GM19328 (cell line): ENCODE results near the gene CANT1.
"Not testable (repeated sequence)": the region's sequence is repeated elsewhere in the genome, so short reads cannot be mapped to it uniquely, and the experiment has no call there.

Experiments used
- ATAC-seq: cut with Tn5 transposase; IDR thresholded peaks from one replicate; pipeline ENCODE4 v1.9.1; 2021; ENCODE audit warnings: mild to moderate bottlenecking, moderate library complexity; ENCODE audit not compliant: unreplicated experiment

The CANT1 gene

GRCh38 chr17:79028496-79029326 lies 19.1 kb upstream of the CANT1 start:
- no peak for ATAC-seq

GRCh38 chr17:79027925-79028491 lies 18.4 kb upstream of the CANT1 start:
- ATAC-seq = no peak

DNA sequence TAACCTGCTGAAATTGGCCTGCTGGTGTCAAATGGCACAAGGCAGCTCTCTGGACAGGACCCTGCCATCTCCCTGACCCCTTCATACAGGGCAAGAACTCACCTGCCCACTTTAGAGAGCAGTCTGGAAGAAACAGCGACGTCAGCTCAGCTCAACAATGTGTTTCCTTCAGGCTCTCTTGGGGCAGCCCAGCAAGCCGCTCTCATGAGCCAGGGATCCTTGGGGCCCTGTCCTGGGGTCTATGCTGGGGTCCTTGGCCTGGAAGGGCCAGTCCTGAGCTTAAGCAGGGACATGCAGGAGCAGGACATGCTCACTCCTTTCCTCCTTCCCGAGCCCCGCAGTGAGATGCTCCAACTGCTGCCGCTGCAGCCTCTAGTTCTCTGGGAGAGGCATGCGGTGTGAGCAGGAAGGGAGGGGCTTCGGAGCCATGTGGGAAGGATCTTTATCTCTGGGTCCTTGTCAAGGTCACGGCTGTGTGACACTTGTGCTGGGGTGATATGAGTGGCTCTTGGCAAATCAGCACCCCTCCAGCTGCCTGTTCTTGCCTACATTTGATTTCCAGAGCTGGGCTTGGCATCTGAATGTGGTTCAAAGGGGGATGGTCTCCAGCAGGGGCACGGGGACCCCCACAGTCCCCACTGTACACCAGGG lies 17.8 kb upstream of the CANT1 start:
- no peak for ATAC-seq

GRCh38 chr17:79026376-79027273 lies 17.1 kb upstream of the CANT1 start:
- no peak for ATAC-seq

DNA sequence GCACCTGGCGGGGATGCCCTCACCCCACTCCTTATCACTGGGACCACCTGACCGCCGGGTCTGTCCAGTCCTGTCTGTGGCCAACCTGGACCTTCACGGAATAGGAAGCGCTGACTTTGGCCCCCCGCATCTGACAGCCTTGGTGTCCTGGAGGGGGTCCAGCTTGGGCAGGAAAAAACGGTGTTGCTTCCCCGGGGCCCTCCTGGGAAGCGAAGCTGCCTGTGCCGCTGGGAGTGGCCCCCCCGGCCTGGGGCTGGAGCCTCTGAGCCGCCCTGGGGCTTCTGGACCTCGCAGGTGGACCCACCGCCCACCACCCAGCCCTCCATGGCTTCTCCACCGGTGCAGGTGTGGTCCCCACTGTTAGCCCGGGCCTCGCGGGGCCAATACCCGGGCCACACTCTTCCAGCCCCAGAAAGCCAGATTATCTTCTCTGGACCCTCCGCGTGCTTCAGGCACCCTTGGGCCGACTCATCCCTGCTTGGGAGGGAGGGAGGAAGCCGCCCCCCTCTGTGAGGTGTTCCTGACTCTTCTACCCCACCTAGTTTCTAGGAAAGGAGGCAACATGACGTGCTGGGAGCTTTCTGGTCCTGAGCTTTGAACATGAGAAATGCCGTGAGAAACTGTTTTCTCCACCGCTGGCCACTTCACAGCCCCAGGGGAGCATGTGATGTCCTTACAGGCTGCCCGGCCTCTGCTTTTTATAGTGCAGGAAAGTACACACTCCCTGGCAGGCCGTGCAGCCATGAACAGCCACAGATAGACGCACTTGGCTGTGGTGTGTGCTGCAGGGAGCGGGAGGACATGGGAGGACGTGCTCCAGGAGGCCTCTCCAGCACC lies 15.6 kb upstream of the CANT1 start:
- no peak for ATAC-seq

- ATAC-seq = no peak
These were observed 14.6 kb upstream of the CANT1 start, which contains the start of gene C1QTNF1 for GRCh38 chr17:79023886-79024771. TSS of gene C1QTNF1 (plus strand) at chr17:79024169. CDS start at chr17:79043969, 19,800 bp downstream.

DNA sequence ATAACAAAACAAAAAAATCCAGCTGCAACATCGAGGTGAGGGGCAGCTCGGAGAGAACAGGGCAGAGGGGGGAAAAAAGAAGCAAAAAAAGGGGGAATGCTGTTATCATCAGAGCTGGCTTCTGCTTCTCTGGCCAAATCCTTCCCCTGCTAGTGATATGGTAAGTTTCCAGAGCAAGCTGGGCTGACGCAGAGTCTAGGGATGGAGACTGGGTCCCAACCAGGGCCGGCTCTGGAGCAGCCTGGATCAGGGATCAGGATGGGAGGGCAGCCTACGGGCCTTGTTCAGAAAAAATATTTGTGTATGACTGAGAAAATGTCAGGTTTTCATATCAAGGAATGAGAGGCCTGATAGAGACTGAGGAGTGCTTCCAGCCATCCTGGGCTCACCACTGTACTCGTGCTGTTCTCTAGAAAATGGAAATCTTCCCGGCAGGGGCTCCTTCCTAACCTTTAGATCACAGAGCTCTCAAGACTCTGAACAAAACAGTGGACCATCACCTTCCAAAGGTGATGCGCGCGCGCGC lies 13.7 kb upstream of the CANT1 start:
- ATAC-seq = no peak

GRCh38 chr17:79022507-79022991 lies 13.0 kb upstream of the CANT1 start:
- ATAC-seq = no peak

DNA sequence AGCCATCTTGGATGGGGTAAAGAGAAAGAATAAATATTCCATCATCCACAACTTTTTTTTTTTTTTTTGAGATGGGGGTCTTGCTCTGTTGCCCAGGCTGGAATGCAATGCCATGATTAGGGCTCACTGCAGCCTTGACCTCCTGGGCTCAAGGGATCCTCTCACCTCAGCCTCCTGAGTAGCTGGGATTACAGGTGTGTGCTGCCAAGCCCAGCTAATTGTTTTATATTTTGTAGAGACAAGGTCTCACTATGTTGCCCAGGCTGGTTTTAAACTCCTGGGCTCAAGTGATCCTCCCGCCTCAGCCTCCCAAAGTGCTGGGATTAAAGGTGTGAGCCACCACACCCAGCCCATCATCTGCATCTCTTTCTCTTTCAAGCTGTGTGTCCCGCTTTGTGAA lies 12.4 kb upstream of the CANT1 start:
- ATAC-seq = not testable (repeated sequence)

DNA sequence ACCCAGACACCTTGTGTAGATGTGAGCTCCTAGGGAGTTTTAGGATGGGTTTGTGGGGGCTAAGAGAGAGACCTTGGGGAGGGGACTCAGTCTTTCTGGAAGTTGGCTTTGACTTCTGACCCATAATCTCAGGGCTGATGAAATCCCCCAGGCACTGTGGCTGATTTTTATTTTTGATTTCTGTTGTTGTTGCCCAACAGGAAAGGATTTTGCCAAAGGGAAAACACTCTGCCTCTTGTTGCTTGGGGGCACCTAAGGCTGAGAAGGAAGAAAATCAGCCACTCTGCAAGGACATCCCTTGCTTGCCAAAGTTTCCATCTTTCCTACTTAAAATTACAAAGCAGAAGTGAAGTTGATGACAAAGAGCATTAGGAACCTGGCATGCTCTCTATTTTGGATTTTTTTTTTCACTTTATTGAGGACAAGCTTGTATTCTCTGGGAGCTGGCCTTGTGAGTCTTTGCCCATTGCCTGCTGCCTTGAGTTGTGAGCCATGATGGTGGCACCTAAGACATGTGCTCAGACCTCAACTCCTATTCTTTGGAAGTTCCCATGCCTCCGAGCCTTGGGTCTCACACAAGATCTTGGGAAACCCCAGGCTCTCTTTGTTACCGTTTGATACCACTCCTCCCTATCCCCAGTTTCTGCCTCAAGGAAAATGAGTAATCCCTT lies 11.2 kb upstream of the CANT1 start:
- no peak for ATAC-seq

DNA sequence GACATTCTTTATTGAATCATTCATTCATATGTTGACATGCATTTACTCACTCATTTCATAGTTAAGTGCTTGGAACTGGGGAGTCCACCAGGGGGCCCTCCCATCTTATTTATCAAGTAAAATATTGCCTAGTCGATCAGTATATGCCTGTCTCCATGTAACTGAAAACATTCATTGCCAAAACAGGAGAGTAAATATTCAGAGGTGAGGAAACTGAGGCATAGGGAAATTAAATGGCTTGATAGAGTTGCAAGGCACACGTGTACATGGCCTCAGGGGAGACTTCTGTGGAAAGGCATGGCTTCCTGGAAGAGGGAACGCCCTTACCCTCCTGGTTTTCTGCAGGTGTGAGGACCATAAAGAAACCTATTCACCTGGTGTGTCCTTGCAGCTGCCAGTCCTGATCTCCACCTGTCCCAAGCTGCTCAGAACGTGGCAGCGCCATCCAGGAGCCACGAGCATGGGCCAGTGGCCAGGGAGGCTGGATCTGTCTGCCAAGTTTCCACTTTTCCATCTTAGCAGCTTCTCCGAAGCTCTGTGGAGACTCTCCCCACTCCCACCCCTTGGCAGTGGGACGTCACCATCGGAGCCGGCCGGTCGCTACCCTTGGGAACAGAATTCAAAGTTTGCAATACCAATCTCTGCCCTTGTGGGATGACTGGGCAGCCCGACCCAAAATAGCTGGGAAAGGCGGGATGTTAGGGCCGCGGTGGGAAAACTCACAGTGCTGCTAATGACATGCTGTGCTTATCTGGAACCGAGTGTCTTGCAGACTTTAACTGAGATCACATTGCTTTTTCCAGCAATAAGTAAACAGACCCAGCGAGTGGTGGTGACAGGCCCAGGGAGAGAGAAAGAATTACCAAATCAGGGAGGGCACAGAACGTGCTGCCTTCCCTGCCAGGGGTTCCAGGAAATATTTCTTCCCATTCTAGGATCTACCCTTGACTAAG lies 10.3 kb upstream of the CANT1 start:
- ATAC-seq = no peak

- ATAC-seq = no peak
These were observed 9.7 kb upstream of the CANT1 start for GRCh38 chr17:79019261-79019631.

GRCh38 chr17:79018370-79018695 lies 8.8 kb upstream of the CANT1 start:
- no peak for ATAC-seq

DNA sequence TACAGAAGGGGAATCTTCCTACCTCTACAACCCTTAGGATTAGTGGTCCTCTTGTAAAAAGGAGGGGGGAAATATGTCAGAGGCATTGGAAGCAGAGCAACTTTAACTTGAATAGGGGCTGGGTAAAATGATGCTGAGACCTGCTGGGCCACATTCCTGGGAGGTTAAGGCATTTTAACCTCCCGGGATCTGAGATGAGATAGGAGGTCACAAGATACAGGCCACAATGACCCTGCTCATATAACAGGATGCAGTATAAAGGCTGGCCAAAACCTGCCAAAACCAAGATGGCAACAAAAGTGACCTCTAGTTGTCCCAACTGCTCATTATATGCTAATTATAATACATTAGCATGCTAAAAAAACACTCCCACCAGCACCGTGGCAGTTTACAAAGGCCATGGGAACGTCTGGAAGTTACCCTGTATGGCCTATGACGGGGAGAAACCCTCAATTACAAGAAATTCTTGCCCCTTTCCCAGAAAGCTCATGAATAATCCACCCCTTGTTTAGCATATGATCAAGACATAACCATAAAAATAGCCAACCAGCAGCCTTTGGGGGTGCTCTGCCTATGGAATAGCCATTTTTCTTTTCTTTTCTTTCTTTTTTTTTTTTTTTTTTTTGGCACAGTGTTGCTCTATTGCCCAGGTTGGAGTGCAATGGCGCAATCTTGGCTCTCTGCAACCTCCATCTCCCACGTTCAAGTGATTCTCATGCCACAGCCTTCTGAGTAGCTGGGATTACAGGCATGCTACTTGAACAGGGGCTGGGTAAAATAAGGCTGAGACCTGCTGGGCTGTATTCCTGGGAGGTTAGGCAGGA lies 8.2 kb upstream of the CANT1 start:
- ATAC-seq = no peak

DNA sequence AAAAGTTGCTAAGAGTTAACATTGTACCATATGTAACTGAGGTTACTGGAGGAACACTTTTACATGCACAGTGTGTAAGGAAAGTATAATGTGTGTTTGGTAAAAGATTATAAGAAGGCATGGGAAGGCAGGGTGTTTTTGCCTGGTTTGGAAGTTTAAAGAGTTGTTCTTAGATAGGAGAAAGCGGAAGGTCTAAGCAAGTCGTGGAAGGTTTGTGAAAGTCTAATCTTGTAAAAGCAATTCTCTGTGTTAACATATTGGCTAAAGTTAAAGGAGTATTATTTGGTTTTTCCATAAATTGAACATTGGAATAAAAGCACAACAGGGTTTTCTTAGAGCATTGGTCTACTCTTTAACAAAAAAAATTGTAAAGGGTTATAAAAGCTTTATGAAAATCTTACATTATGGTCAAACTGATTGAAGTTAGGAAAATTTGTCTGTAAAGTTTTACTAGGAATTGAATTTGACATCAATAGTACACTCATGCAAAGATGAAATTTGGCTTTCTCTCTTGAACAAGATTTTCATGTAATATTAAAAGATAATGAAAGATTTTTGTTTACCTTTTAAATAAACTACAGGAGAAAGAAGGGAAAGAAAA lies 4.7 kb upstream of the CANT1 start:
- no peak for ATAC-seq

- ATAC-seq = no peak
These were observed 3.1 kb upstream of the CANT1 start for GRCh38 chr17:79012563-79013134.
